NCI-H226 (cell line): ENCODE results near the gene OLIG2.
A peak's percentile ranks its signal among the peaks of the same experiment; 100 is the strongest.

Source experiments
- DNase-seq: peaks from one replicate; pipeline ENCODE4 v3.0.0-alpha.2; 2015

OLIG2 gene

DNA sequence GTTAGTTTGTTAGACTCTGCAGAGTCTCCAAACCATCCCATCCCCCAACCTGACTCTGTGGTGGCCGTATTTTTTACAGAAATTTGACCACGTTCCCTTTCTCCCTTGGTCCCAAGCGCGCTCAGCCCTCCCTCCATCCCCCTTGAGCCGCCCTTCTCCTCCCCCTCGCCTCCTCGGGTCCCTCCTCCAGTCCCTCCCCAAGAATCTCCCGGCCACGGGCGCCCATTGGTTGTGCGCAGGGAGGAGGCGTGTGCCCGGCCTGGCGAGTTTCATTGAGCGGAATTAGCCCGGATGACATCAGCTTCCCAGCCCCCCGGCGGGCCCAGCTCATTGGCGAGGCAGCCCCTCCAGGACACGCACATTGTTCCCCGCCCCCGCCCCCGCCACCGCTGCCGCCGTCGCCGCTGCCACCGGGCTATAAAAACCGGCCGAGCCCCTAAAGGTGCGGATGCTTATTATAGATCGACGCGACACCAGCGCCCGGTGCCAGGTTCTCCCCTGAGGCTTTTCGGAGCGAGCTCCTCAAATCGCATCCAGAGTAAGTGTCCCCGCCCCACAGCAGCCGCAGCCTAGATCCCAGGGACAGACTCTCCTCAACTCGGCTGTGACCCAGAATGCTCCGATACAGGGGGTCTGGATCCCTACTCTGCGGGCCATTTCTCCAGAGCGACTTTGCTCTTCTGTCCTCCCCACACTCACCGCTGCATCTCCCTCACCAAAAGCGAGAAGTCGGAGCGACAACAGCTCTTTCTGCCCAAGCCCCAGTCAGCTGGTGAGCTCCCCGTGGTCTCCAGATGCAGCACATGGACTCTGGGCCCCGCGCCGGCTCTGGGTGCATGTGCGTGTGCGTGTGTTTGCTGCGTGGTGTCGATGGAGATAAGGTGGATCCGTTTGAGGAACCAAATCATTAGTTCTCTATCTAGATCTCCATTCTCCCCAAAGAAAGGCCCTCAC is at the start of gene OLIG2:
TSS of gene OLIG2 (plus strand) at position 447 of the 954 bp plus-strand sequence. CDS start 928 bp downstream, outside the sequence.
- DNase-seq = no peak

DNA sequence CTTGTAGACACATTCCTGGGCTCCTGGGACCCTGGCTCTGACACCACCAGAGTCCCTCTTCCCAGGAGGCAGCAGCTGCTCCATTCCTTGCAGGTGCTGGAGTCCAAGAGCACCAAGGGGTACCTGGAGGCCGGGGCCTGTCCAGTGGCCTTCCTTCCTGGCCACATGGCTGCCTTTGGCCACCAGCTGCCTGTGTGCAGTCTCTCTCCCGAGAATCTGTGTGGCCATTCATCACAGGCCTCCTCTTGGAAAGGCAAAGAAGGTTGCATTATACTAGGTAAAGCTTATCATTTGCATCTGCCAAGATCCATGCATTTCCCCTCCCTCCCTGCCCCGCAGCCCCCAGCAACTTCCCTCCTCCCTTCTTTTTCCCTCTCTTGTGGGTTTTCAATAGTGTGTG is 48.9 kb upstream of the OLIG2 start:
- DNase-seq = no peak

DNA sequence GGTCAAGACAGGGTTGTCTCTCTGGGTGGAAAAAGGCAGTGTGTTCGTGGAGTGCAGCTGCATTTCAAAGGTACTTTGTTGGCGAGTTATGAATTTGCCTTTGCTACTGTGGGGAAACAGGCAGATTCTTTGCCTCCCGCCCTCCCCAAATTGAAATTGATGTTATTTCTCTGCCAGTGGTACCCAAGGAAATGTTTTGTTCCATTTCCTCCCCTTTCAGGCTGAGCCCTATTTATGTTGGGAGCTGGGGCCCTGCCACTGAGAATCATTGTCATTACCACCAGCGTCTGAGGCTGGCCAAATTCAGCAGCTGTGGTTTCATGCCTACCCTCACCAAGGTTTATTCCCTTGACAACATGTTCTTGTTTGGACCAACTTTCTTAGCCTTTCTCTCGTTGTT is 48.5 kb upstream of the OLIG2 start:
- no peak for DNase-seq

DNA sequence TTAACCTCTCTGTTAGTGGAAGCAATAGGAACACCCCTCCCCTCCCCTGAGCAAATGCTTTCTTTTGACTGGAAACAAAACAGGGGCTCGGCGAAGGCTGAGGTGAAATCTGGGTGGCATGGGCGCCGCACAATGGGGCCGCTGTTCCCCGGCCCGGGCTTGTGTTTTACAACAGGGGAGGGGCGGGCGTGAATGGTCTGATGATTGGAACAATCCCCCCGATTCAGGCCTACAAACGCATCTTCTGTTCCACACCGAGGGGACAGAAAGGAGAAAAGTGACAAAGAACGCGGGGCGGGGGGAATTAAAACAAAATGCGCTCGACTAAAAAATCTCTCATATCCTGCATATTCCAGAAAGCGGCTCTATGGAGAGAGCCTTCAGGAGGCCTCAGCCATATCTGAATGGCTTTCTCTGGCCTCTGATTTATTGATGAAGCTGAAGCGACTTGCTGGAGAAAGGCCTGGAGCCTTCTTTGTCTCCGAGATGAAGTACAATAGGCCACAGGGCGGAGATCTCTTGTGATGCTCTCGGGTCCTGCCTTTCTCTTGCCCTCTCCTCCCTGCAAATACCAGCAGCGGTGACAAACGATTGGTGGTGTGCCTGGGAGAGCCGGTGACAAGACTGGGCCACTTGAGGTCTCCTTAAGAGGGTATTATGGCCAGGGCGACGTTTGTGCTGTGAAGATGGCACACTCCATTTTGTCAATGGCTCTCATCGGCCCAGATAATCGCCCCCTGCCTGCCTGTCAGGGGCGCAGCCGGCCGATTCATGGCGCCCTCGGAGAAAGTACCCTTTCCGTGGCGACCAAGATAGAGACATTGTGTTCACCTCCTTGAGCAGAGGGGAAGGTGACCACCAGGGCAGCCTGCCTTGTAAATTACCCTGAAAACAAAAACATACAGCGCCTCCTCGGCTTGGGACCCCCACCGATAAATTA is 47.1 kb upstream of the OLIG2 start:
- DNase-seq = no peak

DNA sequence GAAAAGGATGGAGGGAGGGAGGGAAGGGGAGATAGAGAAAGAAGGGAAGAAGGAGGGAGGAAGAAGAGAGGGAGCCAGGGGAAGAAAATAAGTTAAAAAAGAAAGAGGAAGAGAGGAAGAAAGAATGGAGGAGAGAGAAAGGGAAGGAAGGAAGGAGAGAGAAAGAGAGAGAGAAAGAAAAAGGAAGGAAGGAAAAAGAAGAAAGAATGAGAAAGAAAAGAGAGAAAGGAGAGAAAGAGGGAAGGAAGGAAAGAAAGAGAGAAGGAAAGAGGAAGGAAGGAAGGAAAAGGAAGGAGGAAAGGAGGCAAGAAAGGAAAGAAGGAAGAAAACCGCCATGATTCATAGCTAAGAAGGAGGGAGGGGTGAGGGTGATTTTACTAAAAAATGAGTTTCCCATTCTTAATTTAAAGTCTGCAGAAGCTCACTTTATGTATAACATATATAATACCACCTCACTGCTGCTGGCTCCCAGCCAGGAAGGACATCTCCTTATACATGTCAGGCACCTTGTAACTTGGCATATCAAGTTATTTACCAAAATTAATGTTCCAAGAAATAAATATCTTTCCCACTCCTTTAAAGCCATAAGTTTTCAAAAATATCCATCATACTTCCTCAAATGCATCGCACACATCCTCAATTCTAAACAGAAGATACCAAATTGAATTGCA is 46.0 kb upstream of the OLIG2 start:
- no peak for DNase-seq

DNA sequence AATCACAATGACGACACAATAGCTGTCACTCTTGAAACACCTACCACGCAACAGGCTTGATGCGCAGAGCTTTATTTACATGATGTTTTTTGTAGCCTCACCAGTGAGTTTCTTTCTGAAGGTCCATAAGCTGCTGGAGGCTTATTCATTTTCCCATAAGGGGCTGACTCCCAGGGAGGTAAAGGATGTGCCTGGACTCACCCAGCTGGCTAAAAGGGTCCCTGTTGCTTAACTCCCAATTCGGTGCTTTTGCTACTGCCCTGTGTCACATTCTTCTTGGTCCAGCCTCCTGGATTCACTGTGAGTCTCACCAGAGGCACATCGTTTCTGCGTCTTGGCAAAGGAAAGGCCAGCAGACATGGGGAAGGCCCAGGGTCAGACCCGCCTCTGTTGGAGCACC is 44.6 kb upstream of the OLIG2 start:
- no peak for DNase-seq

DNA sequence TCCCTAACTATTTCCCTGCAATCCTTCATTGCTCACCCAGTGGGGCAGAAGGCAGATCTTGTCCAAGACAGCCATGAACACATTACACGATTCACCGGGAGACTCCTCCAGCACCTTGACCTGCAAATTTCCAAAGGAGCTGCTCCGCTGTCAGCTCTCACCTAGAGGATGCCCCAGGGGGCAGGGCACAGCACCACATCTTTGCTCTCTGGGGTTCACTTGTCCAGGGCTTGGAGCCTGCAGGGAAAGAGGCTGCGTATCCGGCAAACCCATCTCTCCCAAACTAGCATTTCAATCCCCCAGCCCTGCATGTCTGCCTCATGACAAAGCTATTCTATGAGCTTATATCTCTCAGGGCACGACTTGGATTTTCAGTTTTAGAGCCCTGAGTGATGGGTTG is 35.1 kb upstream of the OLIG2 start:
- DNase-seq = no peak

DNA sequence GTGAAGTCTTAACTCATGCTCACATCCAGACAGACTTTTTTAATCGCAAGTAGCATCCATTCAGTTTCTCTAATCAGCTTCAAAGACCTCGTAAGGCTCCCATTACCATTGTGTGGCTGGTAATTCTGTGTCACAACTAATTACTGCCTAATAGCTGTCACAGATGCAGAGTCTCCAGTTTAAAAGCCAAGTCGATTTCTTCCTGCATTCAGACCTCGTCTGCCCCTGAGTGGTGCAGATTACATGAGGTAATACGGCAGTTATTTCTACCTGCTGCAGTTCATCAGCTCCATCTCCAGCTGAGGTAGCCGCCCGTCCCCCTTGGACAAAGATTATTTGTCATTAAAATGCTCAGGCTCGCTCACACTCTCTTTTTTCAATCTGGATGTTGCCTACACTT is 34.4 kb upstream of the OLIG2 start:
- DNase-seq = no peak

DNA sequence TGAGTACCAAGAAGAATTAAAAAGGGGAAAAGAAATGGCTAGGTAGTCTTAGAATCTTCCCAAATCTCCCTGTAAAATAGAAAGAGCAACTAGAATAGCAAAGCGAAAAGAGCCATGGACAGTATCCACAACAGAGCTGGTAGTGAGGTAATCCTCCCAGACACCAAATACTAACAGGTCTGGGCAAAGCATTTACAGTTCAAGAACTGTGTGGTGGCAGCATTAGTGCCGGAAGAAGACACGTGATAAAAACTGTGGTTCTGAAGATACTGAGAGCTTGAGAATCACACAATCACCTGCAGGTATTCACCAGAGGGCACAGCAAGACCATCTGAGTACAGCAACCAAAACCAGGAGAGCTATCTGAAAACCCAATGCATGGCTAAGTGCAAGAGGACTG is 31.8 kb upstream of the OLIG2 start:
- DNase-seq = no peak

DNA sequence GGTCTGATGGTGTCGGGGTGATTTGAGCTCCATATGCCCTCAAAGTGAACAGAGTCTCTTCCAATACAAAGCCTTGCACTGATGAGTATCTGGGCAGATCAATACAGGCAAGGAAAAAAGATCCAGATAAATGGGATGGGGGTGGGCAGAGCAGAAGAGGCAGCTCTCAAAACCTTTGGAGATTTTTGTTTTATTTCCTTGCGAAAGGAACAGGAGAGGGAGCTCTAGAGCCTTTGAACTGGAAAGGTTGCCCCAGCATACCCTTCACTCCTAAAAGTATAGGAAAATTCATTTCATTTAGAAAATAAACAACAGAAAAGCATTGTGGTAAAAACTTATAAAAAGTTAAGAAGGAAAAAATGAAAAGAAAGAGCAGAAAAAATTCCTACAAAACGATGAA is 31.4 kb upstream of the OLIG2 start:
- no peak for DNase-seq

DNA sequence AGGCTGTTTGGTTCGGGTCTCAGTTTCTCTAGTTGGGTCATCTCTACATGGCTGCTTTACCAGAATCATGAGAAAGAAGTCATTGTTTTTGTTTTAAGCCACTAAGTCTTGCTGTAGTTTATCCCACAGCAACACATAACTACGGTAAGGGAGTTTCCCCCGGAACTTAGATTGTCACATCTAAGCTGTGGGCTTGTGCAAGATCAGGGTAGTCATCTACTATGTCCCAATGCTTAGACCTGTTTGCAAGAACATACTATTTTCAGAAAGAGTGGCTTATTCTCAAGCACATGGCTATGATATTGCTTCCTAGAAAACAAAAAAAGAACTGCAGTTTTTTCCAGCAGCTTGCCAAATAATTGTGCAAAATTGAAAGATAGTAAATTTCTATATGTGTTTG is 18.0 kb upstream of the OLIG2 start:
- DNase-seq = no peak

DNA sequence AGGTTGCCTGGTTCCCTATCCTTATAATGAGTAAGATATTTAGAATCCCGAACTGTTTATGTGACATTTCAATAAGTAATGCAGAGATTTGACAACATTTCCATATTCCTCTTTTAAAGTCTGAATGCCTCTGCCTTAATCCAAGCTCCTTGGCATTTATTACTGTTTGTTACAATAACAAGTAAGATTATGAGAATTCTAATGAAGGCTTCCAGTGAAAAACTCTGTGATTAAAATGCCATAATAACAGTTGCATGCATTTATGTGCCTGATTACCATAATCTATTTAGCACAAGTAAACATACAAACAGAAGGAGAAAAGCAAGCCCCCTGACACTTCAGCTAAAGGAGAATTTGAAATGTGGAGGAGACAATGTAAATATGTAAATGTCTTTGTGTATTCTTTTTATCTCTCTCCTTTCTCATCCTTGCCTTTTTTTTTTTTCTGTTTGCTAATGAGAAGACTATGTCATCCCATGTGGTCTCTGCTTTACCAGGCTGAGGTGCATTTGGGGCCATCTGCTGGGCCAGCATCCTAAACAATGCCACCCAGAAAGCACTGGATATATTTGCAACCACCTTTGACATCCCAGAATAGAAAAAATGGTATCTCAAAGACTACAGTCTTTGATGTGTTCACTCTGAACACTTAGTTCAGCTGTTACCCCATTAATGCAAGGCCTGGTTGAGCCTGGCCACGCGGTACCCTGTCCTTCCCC is 17.2 kb upstream of the OLIG2 start:
- DNase-seq = no peak

DNA sequence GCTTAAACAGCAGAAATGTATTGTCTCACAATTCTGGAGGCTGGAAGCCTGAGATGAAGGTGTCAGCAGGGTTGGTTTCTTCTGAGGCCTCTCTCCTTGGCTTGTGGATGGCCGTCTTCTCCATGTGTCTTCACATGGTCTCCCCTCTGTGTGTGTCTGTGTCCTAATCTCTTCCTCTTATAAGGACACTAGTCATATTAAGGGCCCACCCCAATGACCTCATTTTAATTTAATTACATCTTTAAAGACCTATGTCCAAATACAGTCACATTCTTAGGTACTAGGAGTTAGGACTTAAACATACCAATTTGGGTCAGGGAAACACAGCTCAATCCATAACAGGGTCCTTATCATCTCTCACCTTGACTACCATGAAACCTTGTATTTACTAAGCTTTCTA is 14.8 kb upstream of the OLIG2 start:
- DNase-seq = no peak

DNA sequence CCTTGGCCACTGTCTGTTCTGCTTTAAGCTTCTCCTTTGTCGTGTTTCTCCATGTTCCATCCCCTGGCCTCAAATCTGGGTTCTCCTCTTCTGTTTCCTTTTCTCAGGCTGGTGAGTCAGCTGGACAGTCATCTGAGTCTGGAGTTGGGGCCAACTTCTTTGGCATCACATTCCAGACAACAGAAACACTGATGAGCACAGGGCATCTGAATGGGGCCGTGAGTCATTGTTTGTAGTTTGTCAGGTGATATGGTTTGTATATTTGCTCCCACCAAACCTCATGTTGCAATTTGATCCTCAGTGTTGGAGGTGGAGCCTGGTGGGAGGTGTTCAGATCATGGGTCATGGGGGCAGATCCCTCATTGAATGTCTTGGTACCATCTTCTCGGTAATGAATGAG is 14.3 kb upstream of the OLIG2 start:
- peak; percentile 75 for DNase-seq

DNA sequence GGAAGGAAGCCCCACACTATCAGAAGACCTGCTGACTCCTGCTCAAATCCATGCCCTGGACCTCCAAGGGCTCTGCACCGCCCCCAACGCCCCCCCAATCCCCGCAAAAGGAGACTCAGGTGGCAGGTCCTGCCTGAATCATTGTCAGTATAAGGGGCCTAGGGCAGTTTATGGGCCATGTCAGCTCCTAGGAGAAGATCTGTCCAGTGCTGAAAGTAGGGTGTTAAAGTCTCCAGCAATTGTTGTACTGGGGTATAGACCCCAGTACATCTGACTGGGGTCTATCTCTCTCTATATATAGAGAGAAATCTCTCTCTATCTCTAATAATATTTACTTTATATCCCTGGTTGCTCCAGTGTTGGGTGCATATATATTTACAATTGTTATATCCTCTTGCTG is 12.1 kb upstream of the OLIG2 start:
- DNase-seq = no peak

DNA sequence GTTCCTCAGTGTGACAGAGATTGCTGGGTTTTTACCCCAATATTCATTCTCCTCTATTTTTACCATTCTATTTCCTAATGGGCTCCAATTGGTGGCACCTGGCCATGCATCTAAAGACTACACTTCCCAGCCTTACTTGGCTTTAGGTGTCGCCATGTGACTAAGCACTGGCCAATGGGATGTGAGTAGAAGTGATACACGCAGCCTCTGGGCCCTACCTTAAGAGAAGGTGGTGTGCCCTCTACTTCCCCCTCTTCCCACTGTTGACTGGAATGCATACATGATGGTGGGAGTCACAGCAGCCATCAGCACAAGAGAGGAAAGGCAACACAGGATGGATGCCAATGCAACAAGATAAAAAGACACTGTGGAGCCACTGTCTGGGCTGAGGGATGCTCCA is 11.4 kb upstream of the OLIG2 start:
- no peak for DNase-seq

DNA sequence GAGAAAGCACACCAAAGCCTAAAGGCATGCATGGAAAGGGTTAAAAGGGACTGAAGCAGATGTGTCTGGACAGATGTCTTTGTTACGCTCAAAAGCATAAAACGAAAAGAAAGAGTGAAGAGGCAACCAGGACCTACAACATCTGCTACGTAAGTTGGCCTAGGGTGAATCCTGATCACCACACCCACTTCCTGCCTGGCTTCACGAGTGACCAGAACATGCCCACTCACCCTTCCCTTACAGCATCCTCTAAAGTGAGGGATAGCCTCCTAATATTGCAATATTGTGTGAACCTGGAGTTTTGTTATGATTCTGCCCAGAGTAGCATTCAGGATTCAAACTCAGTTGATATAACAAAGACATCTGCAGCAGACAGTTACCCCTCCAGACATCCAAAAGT is 10.6 kb upstream of the OLIG2 start:
- no peak for DNase-seq

DNA sequence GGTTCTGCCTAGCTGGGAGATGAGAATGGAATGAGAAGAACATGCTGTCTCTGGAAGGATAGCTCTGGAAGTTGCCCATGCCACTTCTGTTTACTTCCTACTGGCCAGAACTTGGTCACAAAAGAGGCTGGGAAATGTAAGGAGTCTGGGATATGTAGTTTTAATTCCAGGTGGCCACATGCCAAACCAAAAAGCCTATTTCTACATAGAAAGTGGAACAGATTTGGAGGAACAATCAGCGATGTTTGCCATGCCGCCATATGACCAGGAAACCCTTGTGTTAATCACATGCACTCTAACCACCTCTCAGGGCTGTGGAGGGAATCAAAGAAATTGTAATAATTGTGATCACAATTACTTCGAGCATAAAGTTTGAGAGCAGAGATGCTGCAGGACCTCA is 10.0 kb upstream of the OLIG2 start:
- no peak for DNase-seq

DNA sequence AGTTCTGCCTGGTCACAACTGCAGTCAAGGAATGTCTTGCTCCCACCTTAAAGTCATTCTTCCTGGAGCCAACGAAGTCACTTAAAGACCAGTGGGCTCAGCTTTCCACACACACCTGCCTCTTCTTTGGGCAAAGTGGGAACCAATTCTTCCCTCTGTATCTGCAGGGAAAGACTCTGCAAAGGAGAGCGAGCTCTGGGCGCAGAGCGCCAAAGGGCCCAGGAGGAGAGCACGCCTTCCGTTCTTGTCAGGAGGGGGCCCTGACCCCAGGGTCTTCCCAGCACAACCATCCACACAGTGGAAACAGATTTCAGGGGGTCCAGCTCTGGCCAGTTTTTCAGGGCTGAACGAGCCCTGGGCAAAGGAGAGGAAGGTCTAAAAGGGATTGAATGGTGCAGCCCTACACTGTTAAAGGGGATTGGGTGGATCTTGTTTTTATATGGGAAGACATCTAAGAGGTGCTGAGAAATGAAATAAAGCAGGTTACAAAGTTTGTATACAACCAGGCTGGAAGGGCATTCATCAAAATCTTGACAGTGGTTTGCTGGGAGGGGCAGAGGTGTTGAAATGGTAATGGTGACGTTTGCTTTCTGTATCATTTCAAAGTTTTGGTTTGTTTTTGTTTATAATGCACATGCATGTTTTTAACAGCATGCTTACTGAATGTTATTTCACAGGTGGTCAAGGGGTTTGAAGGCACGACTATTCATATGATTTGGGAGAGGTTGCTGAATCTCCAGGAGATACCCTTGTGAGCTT is 6.8 kb upstream of the OLIG2 start:
- no peak for DNase-seq

DNA sequence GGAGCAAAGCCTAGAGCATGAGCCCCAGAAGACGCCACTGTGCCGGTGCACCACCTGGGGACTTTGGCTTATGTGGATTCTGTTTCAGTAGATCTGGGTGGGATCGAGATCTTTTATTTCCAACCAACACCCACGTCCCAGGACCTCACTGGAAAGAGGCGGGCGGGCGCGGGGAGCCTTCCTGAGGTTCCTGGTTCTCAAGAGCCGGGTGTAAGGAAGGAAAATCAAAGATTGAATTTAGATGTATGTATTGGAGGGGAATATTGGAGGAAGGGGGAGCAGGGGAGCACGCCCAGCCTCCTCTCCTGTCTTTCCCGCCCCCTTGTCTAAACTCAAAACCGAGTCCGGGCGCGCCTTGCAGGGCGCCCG is 6.2 kb upstream of the OLIG2 start:
- no peak for DNase-seq

DNA sequence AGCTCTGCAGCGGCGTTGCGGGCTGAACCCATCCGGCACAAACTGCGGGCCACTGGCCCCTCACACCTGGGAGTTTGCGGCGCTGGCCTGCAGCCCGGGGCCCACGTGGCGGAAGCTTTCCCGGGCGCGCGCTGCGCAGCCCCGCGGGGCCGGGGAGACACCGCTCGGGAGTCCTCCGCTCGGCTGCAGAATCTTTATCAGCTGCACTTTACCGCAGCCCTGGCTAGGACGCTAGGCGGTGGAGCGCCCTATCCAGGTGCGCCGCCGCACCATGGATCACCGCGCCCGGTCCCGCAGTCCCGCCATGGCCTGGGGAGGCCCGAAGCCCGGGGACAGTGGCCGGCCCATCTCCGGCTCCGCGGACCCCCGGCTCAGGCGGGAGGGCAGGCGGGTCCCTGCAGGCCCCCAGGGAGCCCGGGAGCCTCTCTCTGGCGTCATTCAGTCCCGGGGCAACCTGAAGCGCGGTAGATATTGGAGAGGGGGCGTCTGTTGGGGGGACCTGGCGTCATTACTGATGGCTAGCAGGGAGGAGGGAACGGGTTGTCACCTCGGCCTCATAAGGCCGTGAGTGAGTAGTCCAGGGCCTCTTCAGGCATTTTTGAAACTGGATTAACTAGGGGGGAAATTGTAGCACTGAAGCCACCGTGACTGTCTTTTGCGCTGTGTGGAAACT is 5.7 kb upstream of the OLIG2 start:
- no peak for DNase-seq
